Lower lobe of right lung (tissue), 2 donors: ENCODE measurements around the gene NCS1. TPM values are rescaled to one million over a fixed set of nuclear protein-coding genes. Genes with fewer than 3 reads are reported as not detected.
"Not testable (repeated sequence)": the region's sequence is repeated elsewhere in the genome, so short reads cannot be mapped to it uniquely, and the experiment has no call there.

Source experiments
- ATAC-seq, 2 donors: fragments of 200-7000 bp; cut with Tn5 transposase; one replicate each; pipeline ENCODE4 v1.9.1; 2020 to 2022; ENCODE audit warnings: mild to moderate bottlenecking in 2 of 2, moderate library complexity in 2 of 2
- DNase-seq: peaks from one replicate; pipeline ENCODE4 v3.0.0-alpha.2; 2020
- H3K27ac ChIP-seq: fragments of 200-600 bp; one replicate; pipeline ENCODE4 v1.8.0; 2022
- H3K27me3 ChIP-seq: fragments of 200-600 bp; one replicate; pipeline ENCODE4 v1.8.0; 2022; ENCODE audit warnings: low read depth
- H3K36me3 ChIP-seq: fragments of 200-600 bp; one replicate; pipeline ENCODE4 v1.8.0; 2022; ENCODE audit warnings: mild to moderate bottlenecking
- H3K4me1 ChIP-seq: fragments of 200-600 bp; one replicate; pipeline ENCODE4 v1.8.0; 2022
- H3K4me3 ChIP-seq: fragments of 200-600 bp; one replicate; pipeline ENCODE4 v1.8.0; 2022; ENCODE audit warnings: mild to moderate bottlenecking
- H3K9me3 ChIP-seq: fragments of 200-600 bp; one replicate; pipeline ENCODE4 v1.8.0; 2022
- intact Hi-C: fragments of 100-400 bp; cut with DNase I; formaldehyde crosslinking; loops from one replicate; pipeline ENCODE4 v1.11.0; 2022
- total RNA-seq: library from RNA; stranded (reverse); fragmentation: NEBNext Ultra II Directional; extraction: Animal tissue kit (Norgen Biotek cat#: 25700); gene quantifications from one replicate; pipeline ENCODE4 v1.2.1, GENCODE V29; 2021
- TF ChIP-seq, protein P1 (sequence below): fragments of 200-600 bp; IDR thresholded peaks from one replicate; pipeline ENCODE4 v1.8.0; 2022; ENCODE audit warnings: antibody characterized with exemption, mild to moderate bottlenecking
- donor health status: DM: no; HTN: yes; CAD: no; lungs with severe emphysema.

NCS1 gene
- total RNA-seq, 1 donor from 2014 or later: 7.0 TPM

DNA sequence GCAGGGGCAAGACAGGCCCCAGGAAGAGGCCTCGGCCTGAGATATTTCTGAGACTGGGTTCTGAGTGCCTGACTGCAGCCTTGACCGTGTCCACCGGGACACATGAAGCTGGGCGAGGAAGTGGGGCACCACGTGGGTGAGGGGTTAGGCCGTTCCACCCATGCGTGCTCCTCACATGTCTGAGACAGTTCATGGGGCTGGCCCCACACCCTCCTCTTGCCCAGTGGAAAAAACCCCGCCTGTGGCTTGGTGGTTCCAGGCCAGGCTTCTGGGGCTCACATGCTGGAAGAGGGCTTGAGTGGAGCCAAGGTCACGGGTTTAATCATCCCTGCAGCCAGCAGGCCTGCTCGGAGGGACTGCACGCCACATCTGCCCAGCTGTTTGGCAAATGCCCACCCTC lies 104.8 kb downstream of the NCS1 start:
- intact Hi-C loops: no loop called here

DNA sequence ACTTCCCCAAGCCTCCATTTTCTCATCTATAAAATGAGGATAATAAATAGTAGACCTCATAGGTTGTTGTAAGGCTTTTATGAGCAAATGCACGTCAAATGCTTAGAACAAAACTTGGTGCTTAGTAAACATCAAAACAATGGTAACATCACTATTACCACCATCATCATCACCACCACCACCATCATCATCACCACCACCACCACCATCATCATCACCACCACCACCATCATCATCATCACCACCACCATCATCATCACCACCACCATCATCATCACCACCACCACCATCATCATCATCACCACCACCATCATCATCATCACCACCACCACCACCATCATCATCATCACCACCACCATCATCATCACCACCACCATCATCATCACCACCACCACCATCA lies 105.3 kb downstream of the NCS1 start:
- intact Hi-C loops, H3K9me3 ChIP-seq, DNase-seq, H3K36me3 ChIP-seq, H3K27me3 ChIP-seq, H3K27ac ChIP-seq, ATAC-seq, H3K4me1 ChIP-seq, H3K4me3 ChIP-seq: not testable (repeated sequence)

More for the DNA sequence above, 104.8 kb downstream of the NCS1 start:
- no peak overlapping the region for H3K4me3 ChIP-seq
- H3K27ac ChIP-seq: no peak overlapping the region
- TF ChIP-seq, protein P1, sequence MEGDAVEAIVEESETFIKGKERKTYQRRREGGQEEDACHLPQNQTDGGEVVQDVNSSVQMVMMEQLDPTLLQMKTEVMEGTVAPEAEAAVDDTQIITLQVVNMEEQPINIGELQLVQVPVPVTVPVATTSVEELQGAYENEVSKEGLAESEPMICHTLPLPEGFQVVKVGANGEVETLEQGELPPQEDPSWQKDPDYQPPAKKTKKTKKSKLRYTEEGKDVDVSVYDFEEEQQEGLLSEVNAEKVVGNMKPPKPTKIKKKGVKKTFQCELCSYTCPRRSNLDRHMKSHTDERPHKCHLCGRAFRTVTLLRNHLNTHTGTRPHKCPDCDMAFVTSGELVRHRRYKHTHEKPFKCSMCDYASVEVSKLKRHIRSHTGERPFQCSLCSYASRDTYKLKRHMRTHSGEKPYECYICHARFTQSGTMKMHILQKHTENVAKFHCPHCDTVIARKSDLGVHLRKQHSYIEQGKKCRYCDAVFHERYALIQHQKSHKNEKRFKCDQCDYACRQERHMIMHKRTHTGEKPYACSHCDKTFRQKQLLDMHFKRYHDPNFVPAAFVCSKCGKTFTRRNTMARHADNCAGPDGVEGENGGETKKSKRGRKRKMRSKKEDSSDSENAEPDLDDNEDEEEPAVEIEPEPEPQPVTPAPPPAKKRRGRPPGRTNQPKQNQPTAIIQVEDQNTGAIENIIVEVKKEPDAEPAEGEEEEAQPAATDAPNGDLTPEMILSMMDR: no peak
- DNase-seq: no peak
- H3K36me3 ChIP-seq: no peaks in the 10 kb centered on the region
- peaks cover 2% of the 10 kb centered on the region for H3K4me1 ChIP-seq
- no peaks in the 10 kb centered on the region for H3K9me3 ChIP-seq
- peaks cover 9% of the 10 kb centered on the region for H3K27me3 ChIP-seq
- no peak for ATAC-seq

DNA sequence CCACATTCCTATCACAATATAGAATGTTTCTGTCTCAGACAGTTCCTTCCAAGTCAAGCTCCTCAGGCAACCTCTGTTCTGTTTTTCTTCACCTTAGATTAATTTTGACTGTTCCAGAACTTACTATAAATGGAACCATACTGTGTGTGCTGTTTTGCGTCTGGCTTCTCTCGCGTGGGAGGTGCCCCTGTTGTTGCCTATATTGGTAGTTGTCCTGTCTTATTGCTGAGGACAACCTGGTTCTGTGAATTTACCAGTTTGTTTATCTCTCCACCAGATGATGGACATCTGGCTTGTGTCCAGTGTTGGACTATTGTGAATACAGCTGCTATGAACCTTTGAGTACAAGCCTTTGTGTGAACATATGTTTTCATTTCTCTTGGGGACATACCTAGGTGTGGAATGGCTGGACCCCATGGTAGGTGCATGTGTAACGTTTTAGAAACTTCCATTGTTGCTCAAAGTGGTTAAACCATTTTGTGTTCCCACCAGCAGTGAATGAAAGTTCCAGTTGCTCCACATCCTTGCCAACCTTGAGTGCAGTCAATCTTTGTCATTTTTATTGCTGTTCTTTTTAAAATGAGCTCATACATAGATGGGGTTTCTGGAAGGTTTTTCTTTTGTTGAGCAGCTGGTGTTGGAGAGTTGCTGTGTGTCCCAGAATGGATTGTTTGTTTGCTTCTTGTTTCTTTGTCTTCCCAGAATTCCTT lies 111.5 kb downstream of the NCS1 start:
- Histone ChIP-seq H3K4me3 (no peak overlapping the region), H3K9me3 (no peaks in the 10 kb centered on the region), H3K27ac (no peak overlapping the region), H3K27me3 (peaks cover 11% of the 10 kb centered on the region), H3K4me1 (peaks cover 39% of the 10 kb centered on the region), H3K36me3 (no peaks in the 10 kb centered on the region)
- TF ChIP-seq, protein P1: no peak
- intact Hi-C loops: no loop called here
- ATAC-seq (no peak), DNase-seq (no peak)

DNA sequence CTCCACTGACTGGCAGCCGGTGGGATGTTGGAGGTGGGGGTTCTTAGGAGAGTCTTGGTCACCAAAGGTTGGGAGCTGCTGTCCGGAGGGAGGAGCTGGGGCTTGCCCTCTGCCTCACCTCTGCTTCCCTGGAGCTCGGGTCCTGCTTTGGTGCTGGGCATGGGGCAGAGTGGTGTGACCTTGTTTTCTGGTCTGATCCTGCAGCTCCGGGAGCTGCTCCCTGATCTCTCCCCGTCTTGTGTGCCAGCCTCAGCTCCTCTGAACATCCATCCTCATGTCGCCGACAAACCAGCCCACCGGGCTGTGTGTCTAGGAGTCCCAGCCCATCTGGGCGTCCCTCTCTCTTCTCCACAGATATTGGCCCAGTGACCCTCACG lies 112.0 kb downstream of the NCS1 start:
- intact Hi-C loops: no loop called here
- H3K4me3 ChIP-seq: no peak overlapping the region
- no peak overlapping the region for H3K27ac ChIP-seq
- TF ChIP-seq, protein P1: no peak
- ATAC-seq (no peak), DNase-seq (no peak)
- H3K9me3 ChIP-seq: no peaks in the 10 kb centered on the region
- peaks cover 16% of the 10 kb centered on the region for H3K27me3 ChIP-seq
- H3K36me3 ChIP-seq: no peaks in the 10 kb centered on the region
- peaks cover 42% of the 10 kb centered on the region for H3K4me1 ChIP-seq

DNA sequence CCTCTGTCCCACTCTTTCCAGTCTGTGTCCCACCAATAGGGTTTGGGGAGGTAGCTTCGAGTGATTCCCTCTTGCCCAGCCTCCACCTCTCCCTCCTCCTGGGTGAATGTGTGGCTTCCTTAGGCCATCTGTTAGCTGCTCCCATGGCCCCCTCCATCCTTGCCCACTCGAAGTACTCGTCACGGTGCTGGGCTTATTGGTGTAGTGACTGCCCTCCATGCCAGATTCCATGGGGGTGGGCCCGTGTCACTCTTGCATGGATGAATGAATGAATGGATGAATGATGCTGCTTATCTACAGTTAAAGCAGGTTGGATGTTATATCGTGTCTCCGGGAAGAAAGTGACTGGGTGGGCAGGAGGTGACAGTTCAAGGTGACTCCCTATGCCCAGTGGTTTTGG lies 112.5 kb downstream of the NCS1 start:
- TF ChIP-seq, protein P1: no peak
- Histone ChIP-seq H3K4me1 (peaks cover 42% of the 10 kb centered on the region), H3K9me3 (no peaks in the 10 kb centered on the region), H3K27me3 (peaks cover 21% of the 10 kb centered on the region), H3K36me3 (no peaks in the 10 kb centered on the region), H3K4me3 (no peak overlapping the region), H3K27ac (no peak overlapping the region)
- intact Hi-C loops: no loop called here
- DNase-seq (no peak), ATAC-seq (no peak)

DNA sequence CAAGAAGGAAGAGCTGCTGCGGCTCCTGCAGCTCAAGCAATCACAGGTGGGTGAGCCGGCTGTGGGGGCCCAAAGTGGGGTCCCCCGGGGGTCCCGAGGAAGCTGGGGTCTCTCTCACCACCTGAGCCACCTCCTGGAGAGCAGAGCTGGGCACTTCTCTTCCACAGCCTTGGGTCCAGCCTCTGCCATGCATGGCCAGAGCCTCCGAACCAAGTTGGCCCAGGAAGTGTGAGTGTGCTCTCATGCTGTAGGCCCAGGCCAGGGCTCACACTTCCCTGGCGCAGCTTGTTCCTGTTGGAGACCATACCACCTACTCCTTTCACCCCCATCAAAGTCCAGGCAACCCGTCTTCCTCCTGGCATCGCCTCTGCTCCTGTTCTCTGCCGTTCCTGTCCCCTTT lies 113.1 kb downstream of the NCS1 start:
- peaks cover 42% of the 10 kb centered on the region for H3K4me1 ChIP-seq
- no peak for ATAC-seq
- peaks cover 25% of the 10 kb centered on the region for H3K27me3 ChIP-seq
- intact Hi-C loops: no loop called here
- TF ChIP-seq, protein P1: no peak
- H3K9me3 ChIP-seq: no peaks in the 10 kb centered on the region
- no peak overlapping the region for H3K4me3 ChIP-seq
- no peak overlapping the region for H3K27ac ChIP-seq
- no peaks in the 10 kb centered on the region for H3K36me3 ChIP-seq
- no peak for DNase-seq
